GM23338 (cell line): ENCODE data around the gene ZNF469. TPM values are rescaled to one million over a fixed set of nuclear protein-coding genes. Genes with fewer than 3 reads are reported as not detected.

Experiments
- ATAC-seq: fragments of 200-7000 bp; cut with Tn5 transposase; 3 replicates; pipeline ENCODE4 v1.9.1; 2020
- DNase-seq: peaks from one replicate; pipeline ENCODE4 v3.0.0-alpha.2; 2015; ENCODE audit warnings: low spot score
- H2AFZ ChIP-seq: fragments of 200-600 bp; sonication (generic); 2 replicates; pipeline ENCODE4 v1.8.0; 2016; ENCODE audit warnings: antibody characterized with exemption, mild to moderate bottlenecking, moderate library complexity
- H3F3A ChIP-seq: fragments of 200-600 bp; sonication (generic); replicated peaks from 2 replicates; pipeline ENCODE4 v1.8.0; 2017; ENCODE audit warnings: antibody characterized with exemption, mixed run types, low read depth
- H3K27ac ChIP-seq: fragments of 200-600 bp; sonication (generic); 2 replicates; pipeline ENCODE4 v1.6.1; 2016; ENCODE audit warnings: low read depth
- H3K27me3 ChIP-seq: fragments of 200-600 bp; sonication (generic); 2 replicates; pipeline ENCODE4 v1.8.0; 2016; ENCODE audit warnings: mild to moderate bottlenecking, mixed run types, moderate library complexity; ENCODE audit not compliant: insufficient read depth
- H3K36me3 ChIP-seq: fragments of 200-600 bp; sonication (generic); 2 replicates; pipeline ENCODE4 v1.8.0; 2016; ENCODE audit warnings: mild to moderate bottlenecking; ENCODE audit not compliant: insufficient read depth
- H3K4me1 ChIP-seq: fragments of 200-600 bp; sonication (generic); 2 replicates; pipeline ENCODE4 v1.8.0; 2016; ENCODE audit warnings: mild to moderate bottlenecking, moderate library complexity; ENCODE audit not compliant: insufficient read depth
- H3K4me2 ChIP-seq: fragments of 200-600 bp; sonication (generic); 2 replicates; pipeline ENCODE4 v1.7.1; 2017; ENCODE audit warnings: mixed run types
- H3K4me3 ChIP-seq: fragments of 200-600 bp; sonication (generic); 2 replicates; pipeline ENCODE4 v1.6.1; 2016; ENCODE audit warnings: mixed run types
- H3K79me2 ChIP-seq: fragments of 200-600 bp; sonication (generic); replicated peaks from 2 replicates; pipeline ENCODE4 v1.8.0; 2017; ENCODE audit warnings: mild to moderate bottlenecking; ENCODE audit not compliant: insufficient read depth
- H3K9me2 ChIP-seq: fragments of 200-600 bp; sonication (generic); 2 replicates; pipeline ENCODE4 v1.8.0; 2017; ENCODE audit not compliant: insufficient read depth
- H4K20me1 ChIP-seq: fragments of 200-600 bp; sonication (generic); replicated peaks from 2 replicates; pipeline ENCODE4 v1.8.0; 2017; ENCODE audit warnings: mild to moderate bottlenecking; ENCODE audit not compliant: insufficient read depth
- H3K27ac Mint-ChIP-seq: 2 replicates; pipeline ENCODE4 v1.8.0; 2020; ENCODE audit warnings: inconsistent platforms, mild to moderate bottlenecking, moderate library complexity, mixed read lengths
- H3K27me3 Mint-ChIP-seq: 3 replicates; pipeline ENCODE4 v1.8.0; 2022; ENCODE audit warnings: low read depth, mild to moderate bottlenecking, moderate library complexity, mixed read lengths, inconsistent platforms; ENCODE audit not compliant: insufficient read depth, poor library complexity
- H3K36me3 Mint-ChIP-seq: 3 replicates; pipeline ENCODE4 v1.8.0; 2021; ENCODE audit warnings: low read depth, mild to moderate bottlenecking, inconsistent platforms, moderate library complexity, mixed read lengths
- H3K4me1 Mint-ChIP-seq: 3 replicates; pipeline ENCODE4 v1.8.0; 2020; ENCODE audit warnings: mild to moderate bottlenecking, inconsistent platforms, mixed read lengths
- H3K4me3 Mint-ChIP-seq: 3 replicates; pipeline ENCODE4 v1.8.0; 2021; ENCODE audit warnings: moderate library complexity, mild to moderate bottlenecking, inconsistent platforms, mixed read lengths
- H3K9me3 Mint-ChIP-seq: 3 replicates; pipeline ENCODE4 v1.8.0; 2020; ENCODE audit warnings: moderate library complexity, mild to moderate bottlenecking, inconsistent platforms, mixed read lengths
- CTCF ChIP-seq, 2 experiments: fragments of 200-600 bp in 1 of 2; sonication (generic) in 1 of 2; conservative IDR thresholded peaks; 2 replicates each; pipeline versions ENCODE4 v1.5.1 to v1.6.1; 2016 to 2017; ENCODE audit warnings: antibody characterized with exemption in 2 of 2, low read depth in 2 of 2, mild to moderate bottlenecking in 2 of 2, moderate library complexity in 1 of 2
- ETS1 ChIP-seq: IDR thresholded peaks from 2 replicates; pipeline ENCODE4 v1.6.1; 2016; ENCODE audit warnings: antibody characterized with exemption
- POLR2AphosphoS5 ChIP-seq: IDR thresholded peaks from 2 replicates; pipeline ENCODE4 v1.6.1; 2016; ENCODE audit warnings: antibody characterized with exemption, low read depth
- ZNF114 ChIP-seq: fragments of 250-450 bp; sonication (Bioruptor Pico); IDR thresholded peaks from 2 replicates; pipeline ENCODE4 v1.5.0; 2020; ENCODE audit warnings: mild to moderate bottlenecking, moderate library complexity
- ZNF331 ChIP-seq: fragments of 250-450 bp; sonication (Bioruptor Pico); IDR thresholded peaks from 2 replicates; pipeline ENCODE4 v1.5.0; 2020; ENCODE audit warnings: low read depth, mild to moderate bottlenecking, moderate library complexity
- ZNF462 ChIP-seq: fragments of 250-450 bp; sonication (Bioruptor Pico); IDR thresholded peaks from 2 replicates; pipeline ENCODE4 v1.5.0; 2020; ENCODE audit warnings: mild to moderate bottlenecking, moderate library complexity
- polyA plus RNA-seq: library from polyadenylated mRNA; unstranded; fragments of >200 nt; fragmentation: Nextera tagmentation; extraction: Ambion mirVana; gene quantifications from 2 replicates; pipeline ENCODE4 v1.2.1, GENCODE V29; 2016
- total RNA-seq: library from RNA; depleted of rRNA; stranded (reverse); fragments of >200 nt; shearing (Covaris generic); gene quantifications from 2 replicates; pipeline ENCODE4 v1.2.3, GENCODE V29; 2014

ZNF469 gene
- total and polyA plus RNA-seq, 2 experiments from 2014 or later: 0.23 to 1.9 TPM

GRCh38 chr16:88340755-88341150, 42.0 kb upstream of the ZNF469 start:
- Histone ChIP-seq H3K9me2 (no peaks in the 10 kb centered on the region), H4K20me1 (no peaks in the 10 kb centered on the region), H3K4me1 (no peaks in the 10 kb centered on the region), H3K79me2 (no peaks in the 10 kb centered on the region), H3K4me2 (no peak overlapping the region), H3K4me3 (no peak overlapping the region), H3K36me3 (no peaks in the 10 kb centered on the region), H2AFZ (no peak overlapping the region), H3F3A (peaks cover 7% of the 10 kb centered on the region; the same call in 1 of the 2 replicates), H3K27ac (no peak overlapping the region), H3K27me3 (no peaks in the 10 kb centered on the region)
- no peak overlapping the region for H3K27ac Mint-ChIP-seq
- ATAC-seq (no peak), DNase-seq (no peak)
- peaks cover 6% of the 10 kb centered on the region for H3K27me3 Mint-ChIP-seq
- TF ChIP-seq POLR2AphosphoS5 (no peak), ZNF331 (CRISPR knock-in tag) (no peak), ZNF114 (no peak), CTCF (conservative IDR thresholded peaks at IDR 0.05; ENCODE audit: low read depth in 2 of 2) (no peak), ZNF462 (no peak), ETS1 (no peak)
- H3K9me3 Mint-ChIP-seq: peaks cover 28% of the 10 kb centered on the region
- H3K36me3 Mint-ChIP-seq: peaks cover 12% of the 10 kb centered on the region; the same call in 2 of the 3 replicates
- H3K4me1 Mint-ChIP-seq: no peaks in the 10 kb centered on the region; the same call in 2 of the 3 replicates
- no peak overlapping the region for H3K4me3 Mint-ChIP-seq
